NCI-H345 (cell line): ENCODE results near the gene PCDHA2.
"Not testable (repeated sequence)": the region's sequence is repeated elsewhere in the genome, so short reads cannot be mapped to it uniquely, and the experiment has no call there.

ENCODE experiments used
- DNase-seq: peaks from one replicate; lab custom pipeline; 2025; lab: John Stamatoyannopoulos, UW

Gene PCDHA2

GRCh38 chr5:140821375-140822280 is 27.0 kb downstream of the PCDHA2 start, which contains the start of gene PCDHA5:
Gene PCDHA5 (plus strand): TSS chr5:140821613.
- DNase-seq: peak; percentile 85

DNA sequence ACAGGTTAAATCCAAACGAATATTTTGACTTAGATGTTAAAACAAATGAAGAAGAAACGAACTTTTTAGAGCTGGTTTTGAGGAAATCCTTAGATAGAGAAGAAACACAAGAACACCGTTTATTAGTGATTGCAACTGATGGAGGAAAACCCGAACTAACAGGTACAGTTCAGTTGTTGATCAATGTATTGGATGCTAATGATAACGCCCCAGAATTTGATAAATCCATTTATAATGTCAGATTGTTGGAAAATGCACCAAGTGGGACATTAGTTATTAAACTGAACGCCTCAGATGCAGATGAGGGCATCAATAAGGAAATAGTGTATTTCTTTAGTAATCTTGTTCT is 27.6 kb downstream of the PCDHA2 start:
- no peak for DNase-seq

- not testable (repeated sequence) for DNase-seq
These were observed 28.3 kb downstream of the PCDHA2 start for GRCh38 chr5:140822969-140823368.

GRCh38 chr5:140823475-140823874 is 28.8 kb downstream of the PCDHA2 start:
- DNase-seq: no peak

DNA sequence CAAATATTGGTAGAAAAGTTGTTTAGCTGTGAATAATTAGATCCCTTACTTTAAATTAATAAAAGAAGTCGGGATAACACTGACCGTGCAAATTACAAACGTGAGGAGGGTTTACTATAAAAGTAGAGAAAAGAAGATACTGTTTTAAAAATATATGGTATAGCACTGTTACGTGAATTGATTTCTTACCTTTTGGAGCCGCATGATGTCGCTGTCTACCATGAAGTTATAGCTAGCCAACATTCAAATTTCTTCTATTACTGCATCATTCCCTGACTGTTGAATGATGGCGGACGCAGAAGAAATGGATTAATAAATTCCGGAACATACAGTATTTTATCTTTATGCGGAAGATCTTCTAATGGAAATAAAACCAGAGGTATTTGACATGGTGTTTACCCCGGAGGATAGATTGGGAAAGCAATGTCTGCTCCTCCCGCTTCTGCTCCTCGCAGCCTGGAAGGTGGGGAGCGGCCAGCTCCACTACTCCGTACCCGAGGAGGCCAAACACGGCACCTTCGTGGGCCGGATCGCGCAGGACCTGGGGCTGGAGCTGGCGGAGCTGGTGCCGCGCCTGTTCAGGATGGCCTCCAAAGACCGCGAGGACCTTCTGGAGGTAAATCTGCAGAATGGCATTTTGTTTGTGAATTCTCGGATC is 33.2 kb downstream of the PCDHA2 start, which contains the start of gene PCDHA6:
TSS of gene PCDHA6 (plus strand) at position 257 of the 658 bp plus-strand sequence. CDS start at position 389, 132 bp downstream.
- DNase-seq: no peak

- DNase-seq: no peak
These were observed 33.7 kb downstream of the PCDHA2 start for GRCh38 chr5:140828362-140828737.

DNA sequence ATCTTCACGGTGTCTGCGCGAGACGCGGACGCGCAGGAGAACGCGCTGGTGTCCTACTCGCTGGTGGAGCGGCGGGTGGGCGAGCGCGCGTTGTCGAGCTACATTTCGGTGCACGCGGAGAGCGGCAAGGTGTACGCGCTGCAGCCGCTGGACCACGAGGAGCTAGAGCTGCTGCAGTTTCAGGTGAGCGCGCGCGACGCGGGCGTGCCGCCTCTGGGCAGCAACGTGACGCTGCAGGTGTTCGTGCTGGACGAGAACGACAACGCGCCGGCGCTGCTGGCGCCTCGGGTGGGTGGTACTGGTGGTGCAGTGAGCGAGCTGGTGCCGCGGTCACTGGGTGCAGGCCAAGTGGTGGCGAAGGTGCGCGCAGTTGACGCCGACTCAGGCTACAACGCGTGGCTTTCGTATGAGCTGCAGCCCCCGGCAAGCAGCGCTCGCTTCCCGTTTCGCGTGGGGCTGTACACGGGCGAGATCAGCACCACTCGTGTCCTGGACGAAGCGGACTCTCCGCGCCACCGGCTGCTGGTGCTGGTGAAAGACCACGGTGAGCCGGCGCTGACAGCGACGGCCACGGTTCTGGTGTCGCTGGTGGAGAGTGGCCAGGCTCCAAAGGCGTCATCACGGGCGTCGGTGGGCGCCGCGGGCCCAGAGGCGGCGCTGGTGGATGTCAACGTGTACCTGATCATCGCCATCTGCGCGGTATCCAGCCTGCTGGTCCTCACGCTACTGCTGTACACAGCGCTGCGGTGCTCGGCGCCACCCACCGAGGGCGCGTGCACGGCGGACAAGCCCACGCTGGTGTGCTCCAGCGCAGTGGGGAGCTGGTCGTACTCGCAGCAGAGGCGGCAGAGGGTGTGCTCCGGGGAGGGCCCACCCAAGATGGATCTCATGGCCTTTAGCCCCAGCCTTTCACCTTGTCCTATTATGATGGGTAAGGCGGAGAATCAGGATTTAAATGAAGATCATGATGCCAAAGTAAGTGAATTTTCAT is 35.2 kb downstream of the PCDHA2 start:
- not testable (repeated sequence) for DNase-seq

DNA sequence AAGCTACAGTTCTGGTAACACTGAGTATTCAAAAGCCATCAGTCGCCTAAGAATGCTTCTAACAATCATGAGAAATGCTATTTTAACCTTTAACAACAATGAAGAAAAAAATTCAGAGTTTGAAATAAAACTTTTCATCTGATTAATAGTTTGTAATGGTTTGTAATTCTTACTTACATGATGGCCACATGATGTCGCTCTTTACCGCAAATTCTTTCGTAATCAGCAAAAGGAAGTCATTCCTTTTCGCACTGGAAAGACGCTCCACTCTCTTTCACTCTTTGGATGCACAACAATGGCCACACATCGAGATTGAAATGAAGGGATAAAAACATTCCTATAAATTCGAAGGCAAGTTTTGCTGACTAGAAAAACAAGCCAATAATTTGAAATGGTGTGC is 39.3 kb downstream of the PCDHA2 start, which contains the start of gene PCDHA7:
TSS of gene PCDHA7 (plus strand) at position 277 of the 400 bp plus-strand sequence. CDS start at position 392, 115 bp downstream.
- DNase-seq: peak; percentile 39

DNA sequence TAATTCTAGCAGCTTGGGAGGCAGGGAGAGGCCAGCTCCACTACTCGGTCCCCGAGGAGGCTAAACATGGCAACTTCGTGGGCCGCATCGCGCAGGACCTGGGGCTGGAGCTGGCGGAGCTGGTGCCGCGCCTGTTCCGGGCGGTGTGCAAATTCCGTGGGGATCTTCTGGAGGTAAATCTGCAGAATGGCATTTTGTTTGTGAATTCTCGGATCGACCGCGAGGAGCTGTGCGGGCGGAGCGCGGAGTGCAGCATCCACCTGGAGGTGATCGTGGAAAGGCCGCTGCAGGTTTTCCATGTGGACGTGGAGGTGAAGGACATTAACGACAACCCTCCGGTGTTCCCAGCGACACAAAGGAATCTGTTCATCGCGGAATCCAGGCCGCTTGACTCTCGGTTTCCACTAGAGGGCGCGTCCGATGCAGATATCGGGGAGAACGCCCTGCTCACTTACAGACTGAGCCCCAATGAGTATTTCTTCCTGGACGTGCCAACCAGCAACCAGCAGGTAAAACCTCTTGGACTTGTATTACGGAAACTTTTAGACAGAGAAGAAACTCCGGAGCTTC is 39.9 kb downstream of the PCDHA2 start:
- DNase-seq: peak; percentile 21

- no peak for DNase-seq
These were observed 41.2 kb downstream of the PCDHA2 start for GRCh38 chr5:140835622-140836510.

- DNase-seq: no peak
These were observed 46.6 kb downstream of the PCDHA2 start, which contains the start of gene PCDHA8 for GRCh38 chr5:140840978-140841962. Gene PCDHA8 (plus strand): TSS chr5:140841187. CDS start chr5:140841322, 135 bp downstream.

GRCh38 chr5:140842798-140843733 is 48.4 kb downstream of the PCDHA2 start:
- no peak for DNase-seq
